ENCODE measurements around the gene RTF2.

The RTF2 gene

GRCh38 chr20:56439771-56440291 lies 28.6 kb upstream of the RTF2 start:
- peak; percentile 24 for DNase-seq

- DNase-seq, result peak; percentile 63
Measured at GRCh38 chr20:56440346-56441007, 27.9 kb upstream of the RTF2 start.

- no peak for DNase-seq
Measured at GRCh38 chr20:56442389-56443365, 25.8 kb upstream of the RTF2 start.

- no peak for DNase-seq
Measured at GRCh38 chr20:56443654-56444540, 24.5 kb upstream of the RTF2 start.

- no peak for DNase-seq
Measured at GRCh38 chr20:56445130-56445529, 23.3 kb upstream of the RTF2 start.

GRCh38 chr20:56445540-56445939 lies 22.9 kb upstream of the RTF2 start:
- no peak for DNase-seq

GRCh38 chr20:56447227-56447626 lies 21.2 kb upstream of the RTF2 start:
- DNase-seq, result no peak

GRCh38 chr20:56449459-56449858 lies 19.0 kb upstream of the RTF2 start:
- no peak for DNase-seq

- DNase-seq, result no peak
Measured at GRCh38 chr20:56451056-56451765, 17.2 kb upstream of the RTF2 start.

GRCh38 chr20:56453352-56453751 lies 15.1 kb upstream of the RTF2 start:
- DNase-seq, result no peak

GRCh38 chr20:56454754-56455153 lies 13.7 kb upstream of the RTF2 start:
- DNase-seq, result peak; percentile 30

- DNase-seq, result no peak
Measured at GRCh38 chr20:56458206-56458821, 10.1 kb upstream of the RTF2 start.

- DNase-seq, result no peak
Measured at GRCh38 chr20:56460459-56460858, 8.0 kb upstream of the RTF2 start.

- DNase-seq, result no peak
Measured at GRCh38 chr20:56461576-56461975, 6.9 kb upstream of the RTF2 start.

- no peak for DNase-seq
Measured at GRCh38 chr20:56463428-56463827, 5.0 kb upstream of the RTF2 start.

GRCh38 chr20:56465997-56466396 lies 2.4 kb upstream of the RTF2 start:
- no peak for DNase-seq

GRCh38 chr20:56467968-56468315 lies 485 bp upstream of the RTF2 start:
- DNase-seq, result no peak

- DNase-seq, result no peak
Measured at GRCh38 chr20:56469077-56469449, 636 bp downstream of the RTF2 start.

GRCh38 chr20:56483970-56484369 lies 15.5 kb downstream of the RTF2 start:
- DNase-seq, result no peak

- DNase-seq, result no peak
Measured at GRCh38 chr20:56487216-56487615, 18.8 kb downstream of the RTF2 start.

GRCh38 chr20:56488566-56488965 lies 20.1 kb downstream of the RTF2 start:
- no peak for DNase-seq

- DNase-seq, result no peak
Measured at GRCh38 chr20:56501116-56501515, 32.7 kb downstream of the RTF2 start.
